NCI-H1105 treated with DMSO at 0.1 percent for 48 hours (cell line): ENCODE results near the gene GRID1.
"Not testable (repeated sequence)": the region's sequence is repeated elsewhere in the genome, so short reads cannot be mapped to it uniquely, and the experiment has no call there.

ENCODE experiments used
- DNase-seq: peaks from one replicate; lab custom pipeline; 2025; lab: John Stamatoyannopoulos, UW

Gene GRID1

GRCh38 chr10:85868627-85869499 is 497.7 kb downstream of the GRID1 start:
- no peak for DNase-seq

- DNase-seq, result no peak
These were observed 501.6 kb downstream of the GRID1 start for GRCh38 chr10:85864868-85865526.

- no peak for DNase-seq
These were observed 502.4 kb downstream of the GRID1 start for GRCh38 chr10:85864173-85864549.

- DNase-seq, result no peak
These were observed 503.1 kb downstream of the GRID1 start for GRCh38 chr10:85863301-85864172.

GRCh38 chr10:85862771-85863170 is 503.8 kb downstream of the GRID1 start:
- no peak for DNase-seq

- DNase-seq, result no peak
These were observed 504.9 kb downstream of the GRID1 start for GRCh38 chr10:85861513-85862197.

- no peak for DNase-seq
These were observed 506.7 kb downstream of the GRID1 start for GRCh38 chr10:85859859-85860258.

GRCh38 chr10:85858776-85859515 is 507.6 kb downstream of the GRID1 start:
- DNase-seq, result no peak

GRCh38 chr10:85857791-85858190 is 508.8 kb downstream of the GRID1 start:
- no peak for DNase-seq

- DNase-seq, result no peak
These were observed 509.3 kb downstream of the GRID1 start for GRCh38 chr10:85857305-85857704.

GRCh38 chr10:85851934-85852333 is 514.7 kb downstream of the GRID1 start:
- DNase-seq, result no peak

- no peak for DNase-seq
These were observed 515.3 kb downstream of the GRID1 start for GRCh38 chr10:85851325-85851724.

GRCh38 chr10:85850736-85851135 is 515.9 kb downstream of the GRID1 start:
- no peak for DNase-seq

GRCh38 chr10:85849315-85849714 is 517.3 kb downstream of the GRID1 start:
- DNase-seq, result no peak

- DNase-seq, result no peak
These were observed 517.8 kb downstream of the GRID1 start for GRCh38 chr10:85848756-85849155.

GRCh38 chr10:85847085-85847484 is 519.5 kb downstream of the GRID1 start:
- no peak for DNase-seq

- not testable (repeated sequence) for DNase-seq
These were observed 527.9 kb downstream of the GRID1 start for GRCh38 chr10:85838660-85839059.

GRCh38 chr10:85832988-85833387 is 533.6 kb downstream of the GRID1 start:
- DNase-seq, result no peak

- no peak for DNase-seq
These were observed 535.2 kb downstream of the GRID1 start for GRCh38 chr10:85831422-85831821.

GRCh38 chr10:85826377-85826776 is 540.2 kb downstream of the GRID1 start:
- no peak for DNase-seq

GRCh38 chr10:85811405-85811804 is 555.2 kb downstream of the GRID1 start:
- no peak for DNase-seq
